Suprapubic skin (tissue), 4 donors: ENCODE measurements around the gene TMEM131.

Experiments
- CTCF ChIP-seq, 2 donors: fragments of 200-600 bp in 1 of 2; fragments of 450-650 bp in 1 of 2; sonication (generic) in 1 of 2; IDR thresholded peaks; one replicate each; pipeline ENCODE4 v1.5.1; 2016 to 2019; ENCODE audit warnings: antibody characterized with exemption in 2 of 2, mild to moderate bottlenecking in 1 of 2, moderate library complexity in 1 of 2
- EP300 ChIP-seq: sonication (generic); formaldehyde crosslinking; IDR thresholded peaks from one replicate; pipeline ENCODE4 v1.6.1; 2017; ENCODE audit warnings: antibody characterized with exemption
- POLR2A ChIP-seq, 2 donors: fragments of 450-650 bp; IDR thresholded peaks; one replicate each; pipeline ENCODE4 v1.6.1; 2017; ENCODE audit warnings: antibody characterized with exemption in 2 of 2, mild to moderate bottlenecking in 2 of 2, moderate library complexity in 2 of 2
- POLR2AphosphoS5 ChIP-seq, 3 donors: sonication (generic); formaldehyde crosslinking; IDR thresholded peaks; one replicate each; pipeline ENCODE4 v1.6.1; 2017; ENCODE audit warnings: antibody characterized with exemption in 3 of 3

GRCh38 chr2:98004047-98004446 is 8.3 kb upstream of the TMEM131 start:
- TF ChIP-seq CTCF (IDR thresholded peaks at IDR 0.05) (no peak), POLR2A (IDR thresholded peaks at IDR 0.05) (no peak), POLR2AphosphoS5 (IDR thresholded peaks at IDR 0.05) (no peak), EP300 (no peak)
